GM12801 (cell line): ENCODE measurements around the gene TMEM168.

Experiments used
- TF ChIP-seq, protein P1 (sequence below): IDR thresholded peaks from one replicate; pipeline ENCODE4 v1.5.1; 2011; ENCODE audit warnings: control low read depth; ENCODE audit not compliant: insufficient read length; ENCODE audit errors: extremely low read depth

TMEM168 gene

DNA sequence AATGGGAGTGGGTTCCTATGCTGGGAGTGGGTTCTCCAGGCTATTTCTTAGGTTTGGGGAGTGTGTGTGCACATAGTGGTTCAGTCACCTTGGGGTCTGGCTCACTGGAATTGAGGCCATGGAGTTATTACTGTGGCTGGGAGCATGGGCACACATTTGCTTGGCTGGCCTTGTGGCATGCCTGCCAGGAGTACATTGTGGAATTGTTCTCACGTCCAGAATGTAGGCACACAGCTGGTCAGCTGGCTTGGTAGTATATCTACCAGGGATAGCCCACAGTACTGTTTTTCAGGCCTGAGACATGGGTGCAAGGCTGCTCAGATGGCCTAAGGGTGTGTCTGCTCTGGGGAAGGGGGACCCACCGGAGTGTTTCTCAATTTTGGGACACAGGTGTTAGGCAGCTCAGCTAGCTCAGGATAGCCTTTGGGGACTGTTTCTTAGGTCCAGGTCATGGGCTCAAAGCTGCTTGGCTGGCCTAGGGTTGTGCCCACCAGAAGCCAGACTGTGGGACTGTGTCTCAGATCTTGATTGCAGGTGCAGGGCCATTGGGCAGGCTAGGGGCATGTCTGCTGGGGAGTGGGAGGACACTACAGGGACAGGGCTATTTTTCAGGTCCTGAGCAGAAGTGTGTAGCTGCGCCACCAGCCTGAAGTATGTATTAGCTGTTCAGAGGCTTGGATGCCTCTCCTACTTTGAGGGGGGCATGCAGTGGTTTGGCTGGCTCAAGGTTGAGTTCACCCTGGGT lies 50.6 kb downstream of the TMEM168 start:
- TF ChIP-seq, protein P1, sequence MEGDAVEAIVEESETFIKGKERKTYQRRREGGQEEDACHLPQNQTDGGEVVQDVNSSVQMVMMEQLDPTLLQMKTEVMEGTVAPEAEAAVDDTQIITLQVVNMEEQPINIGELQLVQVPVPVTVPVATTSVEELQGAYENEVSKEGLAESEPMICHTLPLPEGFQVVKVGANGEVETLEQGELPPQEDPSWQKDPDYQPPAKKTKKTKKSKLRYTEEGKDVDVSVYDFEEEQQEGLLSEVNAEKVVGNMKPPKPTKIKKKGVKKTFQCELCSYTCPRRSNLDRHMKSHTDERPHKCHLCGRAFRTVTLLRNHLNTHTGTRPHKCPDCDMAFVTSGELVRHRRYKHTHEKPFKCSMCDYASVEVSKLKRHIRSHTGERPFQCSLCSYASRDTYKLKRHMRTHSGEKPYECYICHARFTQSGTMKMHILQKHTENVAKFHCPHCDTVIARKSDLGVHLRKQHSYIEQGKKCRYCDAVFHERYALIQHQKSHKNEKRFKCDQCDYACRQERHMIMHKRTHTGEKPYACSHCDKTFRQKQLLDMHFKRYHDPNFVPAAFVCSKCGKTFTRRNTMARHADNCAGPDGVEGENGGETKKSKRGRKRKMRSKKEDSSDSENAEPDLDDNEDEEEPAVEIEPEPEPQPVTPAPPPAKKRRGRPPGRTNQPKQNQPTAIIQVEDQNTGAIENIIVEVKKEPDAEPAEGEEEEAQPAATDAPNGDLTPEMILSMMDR = no peak

DNA sequence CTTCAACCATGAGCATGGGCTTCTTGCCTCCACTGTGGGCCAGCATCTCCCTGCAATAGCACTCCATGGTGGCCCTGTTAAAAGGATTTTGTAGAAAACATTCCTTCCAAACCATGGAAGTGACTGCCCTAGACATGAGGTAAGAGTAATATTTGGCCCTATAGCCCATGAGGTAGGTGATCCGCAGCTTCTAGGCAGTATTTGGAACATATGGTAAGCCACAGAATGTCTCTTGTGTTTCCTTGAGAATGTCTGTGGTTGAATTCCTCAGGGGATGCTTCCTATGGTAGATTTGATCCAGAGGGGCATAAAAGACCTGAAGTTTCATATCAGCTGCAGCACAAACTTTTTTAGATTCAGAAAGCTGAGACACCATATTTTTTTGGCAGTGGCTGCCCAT lies 54.9 kb downstream of the TMEM168 start:
- TF ChIP-seq, protein P1 = no peak

DNA sequence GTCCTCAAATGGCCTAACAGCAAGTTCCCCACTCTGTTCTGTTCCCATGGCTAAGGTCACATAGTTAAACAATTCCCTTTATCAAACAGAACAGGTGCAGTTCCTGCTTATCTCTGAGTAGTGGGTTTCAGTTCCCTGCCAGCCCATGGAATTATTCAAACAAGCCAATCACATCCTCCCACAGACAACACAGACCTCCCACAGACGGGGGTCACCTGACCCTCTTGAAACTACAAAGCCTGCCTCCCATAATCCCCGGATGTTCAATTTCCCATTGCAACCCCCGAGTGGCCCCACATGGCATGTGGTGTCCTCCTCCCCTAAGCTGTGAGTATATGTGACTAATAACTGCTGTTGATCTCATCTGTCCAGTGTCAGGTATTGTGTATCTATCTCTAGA lies 64.1 kb downstream of the TMEM168 start:
- TF ChIP-seq, protein P1 = no peak

DNA sequence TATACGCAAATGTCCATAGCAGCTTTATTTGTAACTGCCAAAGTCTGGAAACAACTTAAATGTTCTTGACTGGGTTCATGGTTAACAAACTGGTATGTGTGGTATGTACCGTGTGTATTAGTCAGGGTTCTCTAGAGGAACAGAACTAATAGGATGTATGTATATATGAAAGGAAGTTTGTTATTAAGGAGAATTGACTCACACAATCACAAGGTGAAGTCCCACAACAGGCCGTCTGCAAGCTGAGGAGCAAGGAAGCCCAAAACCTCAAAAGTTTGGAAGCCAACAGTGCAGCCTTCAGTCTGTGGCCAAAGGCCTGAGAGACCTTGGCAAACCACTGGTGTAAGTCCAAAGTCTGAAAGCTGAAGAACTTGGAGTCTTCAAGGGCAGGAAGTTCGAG lies 66.8 kb downstream of the TMEM168 start:
- TF ChIP-seq, protein P1 = no peak

DNA sequence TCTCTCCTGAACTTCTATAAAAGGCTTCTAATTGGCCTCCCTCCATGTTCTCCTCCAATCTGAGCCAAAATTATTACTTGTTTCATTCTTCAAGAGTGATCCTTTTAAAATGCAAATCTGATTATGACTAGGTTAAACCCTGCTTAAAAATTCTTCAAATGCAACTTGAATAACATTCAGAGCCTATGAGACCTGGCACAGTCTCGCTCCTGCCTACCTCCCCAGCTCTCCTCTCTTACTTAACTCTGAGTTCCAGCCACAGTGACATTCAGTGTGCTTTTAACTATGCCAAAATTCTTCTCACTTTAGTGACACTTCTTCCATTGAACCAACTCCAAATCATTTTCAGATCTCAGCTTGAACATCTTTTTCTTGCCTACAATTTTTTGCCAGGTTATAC lies 68.8 kb downstream of the TMEM168 start:
- TF ChIP-seq, protein P1 = no peak

DNA sequence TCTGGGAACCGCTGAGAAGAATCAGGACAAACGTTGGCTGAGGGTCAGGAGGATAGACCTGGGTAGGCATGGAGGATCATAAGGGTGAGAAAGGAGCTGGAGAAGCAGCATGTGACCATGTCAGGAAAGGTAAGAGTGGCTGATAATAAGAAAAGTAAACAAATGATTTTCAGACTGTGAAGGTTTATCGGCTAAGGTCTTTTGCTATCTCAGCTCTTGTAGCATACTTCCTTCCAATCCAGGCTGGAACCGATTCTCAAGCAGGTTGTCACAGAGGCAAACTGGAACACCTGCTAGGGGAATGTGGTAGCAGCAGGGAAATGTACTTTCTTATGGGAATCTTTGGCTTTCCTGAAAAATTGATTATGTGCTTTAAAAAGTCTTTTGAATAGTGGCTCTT lies 74.7 kb downstream of the TMEM168 start:
- TF ChIP-seq, protein P1 = no peak

DNA sequence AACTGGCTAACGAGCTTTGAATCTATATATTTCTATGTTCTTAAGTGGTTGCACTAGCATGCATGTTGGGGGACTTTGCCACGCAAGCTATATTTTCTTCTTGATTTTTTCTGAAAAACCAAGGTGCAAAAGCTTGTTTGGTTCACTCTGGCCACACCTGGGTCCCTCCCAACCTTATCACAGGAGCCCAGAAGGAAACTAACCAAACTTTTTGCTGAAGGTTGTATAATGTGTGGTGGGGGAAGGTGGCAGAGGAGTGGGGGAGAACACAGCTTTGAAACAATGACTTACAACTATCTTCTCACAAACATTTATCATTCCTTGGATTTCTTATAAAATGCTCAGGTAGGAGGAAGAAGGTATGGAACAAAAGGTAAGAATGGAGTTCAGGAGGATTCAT lies 75.3 kb downstream of the TMEM168 start:
- TF ChIP-seq, protein P1 = no peak
